Measurements from ENCODE around the gene SLC2A11.

DNA sequence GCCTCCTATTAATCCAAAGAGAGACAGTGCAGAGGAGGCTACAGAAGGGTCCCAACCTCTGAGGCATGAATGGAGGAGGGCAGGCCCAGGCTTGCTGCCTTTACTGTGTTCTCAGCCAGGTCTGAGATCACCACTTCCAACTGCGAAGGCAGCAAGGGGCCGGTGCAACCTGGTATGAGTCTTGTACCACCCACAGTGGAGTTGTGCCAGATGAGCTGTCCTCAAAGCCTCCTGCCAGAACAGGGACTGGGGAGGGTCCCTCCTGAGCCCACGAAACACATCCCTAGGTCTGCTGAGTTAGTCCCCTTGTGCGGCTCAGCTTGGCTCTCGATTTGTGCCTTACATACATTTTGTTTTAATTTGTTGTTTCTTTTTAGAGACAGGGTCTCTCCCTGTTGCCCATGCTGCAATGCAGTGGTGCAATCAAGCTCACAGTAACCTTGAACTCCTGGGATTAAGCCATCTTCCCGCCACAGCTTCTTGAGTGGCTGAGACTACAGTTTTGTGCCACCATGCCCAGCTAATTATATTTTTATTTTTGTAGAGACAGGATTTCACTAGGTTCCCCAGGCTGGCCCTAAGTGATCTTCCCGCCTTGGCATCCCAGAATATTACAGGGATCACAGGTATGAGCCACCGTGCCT lies 45.8 kb downstream of the SLC2A11 start:
- TF ChIP-seq CTCF (conservative IDR thresholded peaks at IDR 0.05; ENCODE audit: low read length) (no peak), EZH2phosphoT487 (IDR thresholded peaks at IDR 0.05; ENCODE audit: borderline replicate concordance, low read depth, low read length) (no peak)

Measured in OCI-LY7 (cell line).